Uterus (tissue), 2 donors: ENCODE results near the gene SCCPDH.

ENCODE experiments used
- POLR2A ChIP-seq, 2 donors: fragments of 450-650 bp; IDR thresholded peaks; one replicate each; pipeline ENCODE4 v1.6.1; 2016; ENCODE audit warnings: antibody characterized with exemption in 2 of 2, mild to moderate bottlenecking in 1 of 2, moderate library complexity in 1 of 2
- TF ChIP-seq, protein P1 (sequence below), 4 experiments: fragments of 200-600 bp in 2 of 4; fragments of 450-650 bp in 2 of 4; sonication (generic) in 2 of 4; IDR thresholded peaks; one replicate each; pipeline ENCODE4 v1.5.1; 2016 to 2019; ENCODE audit warnings: antibody characterized with exemption in 4 of 4, mild to moderate bottlenecking in 2 of 4, moderate library complexity in 1 of 4

DNA sequence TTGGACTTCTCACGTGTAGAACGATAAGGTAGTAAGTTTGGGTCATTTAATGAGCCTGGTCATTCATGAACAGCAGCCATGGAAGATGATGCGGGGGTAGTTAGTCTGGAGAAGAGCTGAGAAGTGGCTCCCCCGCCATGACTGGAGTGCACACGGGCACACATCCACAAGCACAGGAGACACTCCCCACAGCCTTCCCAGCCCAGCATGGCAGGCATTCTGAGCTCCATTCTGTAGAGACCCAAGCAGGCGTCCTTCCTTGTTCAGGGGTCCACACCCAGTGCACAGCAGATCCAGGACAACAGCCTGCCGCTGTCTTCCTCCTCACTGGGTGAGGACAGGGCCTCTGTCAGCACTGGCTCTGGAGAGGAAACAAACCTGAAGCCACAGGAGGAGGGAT, 57.0 kb downstream of the SCCPDH start:
- TF ChIP-seq, protein P1, sequence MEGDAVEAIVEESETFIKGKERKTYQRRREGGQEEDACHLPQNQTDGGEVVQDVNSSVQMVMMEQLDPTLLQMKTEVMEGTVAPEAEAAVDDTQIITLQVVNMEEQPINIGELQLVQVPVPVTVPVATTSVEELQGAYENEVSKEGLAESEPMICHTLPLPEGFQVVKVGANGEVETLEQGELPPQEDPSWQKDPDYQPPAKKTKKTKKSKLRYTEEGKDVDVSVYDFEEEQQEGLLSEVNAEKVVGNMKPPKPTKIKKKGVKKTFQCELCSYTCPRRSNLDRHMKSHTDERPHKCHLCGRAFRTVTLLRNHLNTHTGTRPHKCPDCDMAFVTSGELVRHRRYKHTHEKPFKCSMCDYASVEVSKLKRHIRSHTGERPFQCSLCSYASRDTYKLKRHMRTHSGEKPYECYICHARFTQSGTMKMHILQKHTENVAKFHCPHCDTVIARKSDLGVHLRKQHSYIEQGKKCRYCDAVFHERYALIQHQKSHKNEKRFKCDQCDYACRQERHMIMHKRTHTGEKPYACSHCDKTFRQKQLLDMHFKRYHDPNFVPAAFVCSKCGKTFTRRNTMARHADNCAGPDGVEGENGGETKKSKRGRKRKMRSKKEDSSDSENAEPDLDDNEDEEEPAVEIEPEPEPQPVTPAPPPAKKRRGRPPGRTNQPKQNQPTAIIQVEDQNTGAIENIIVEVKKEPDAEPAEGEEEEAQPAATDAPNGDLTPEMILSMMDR (IDR thresholded peaks at IDR 0.05): no peak
- TF ChIP-seq POLR2A (IDR thresholded peaks at IDR 0.05): no peak
